ENCODE results near the gene SIM1.

The SIM1 gene

DNA sequence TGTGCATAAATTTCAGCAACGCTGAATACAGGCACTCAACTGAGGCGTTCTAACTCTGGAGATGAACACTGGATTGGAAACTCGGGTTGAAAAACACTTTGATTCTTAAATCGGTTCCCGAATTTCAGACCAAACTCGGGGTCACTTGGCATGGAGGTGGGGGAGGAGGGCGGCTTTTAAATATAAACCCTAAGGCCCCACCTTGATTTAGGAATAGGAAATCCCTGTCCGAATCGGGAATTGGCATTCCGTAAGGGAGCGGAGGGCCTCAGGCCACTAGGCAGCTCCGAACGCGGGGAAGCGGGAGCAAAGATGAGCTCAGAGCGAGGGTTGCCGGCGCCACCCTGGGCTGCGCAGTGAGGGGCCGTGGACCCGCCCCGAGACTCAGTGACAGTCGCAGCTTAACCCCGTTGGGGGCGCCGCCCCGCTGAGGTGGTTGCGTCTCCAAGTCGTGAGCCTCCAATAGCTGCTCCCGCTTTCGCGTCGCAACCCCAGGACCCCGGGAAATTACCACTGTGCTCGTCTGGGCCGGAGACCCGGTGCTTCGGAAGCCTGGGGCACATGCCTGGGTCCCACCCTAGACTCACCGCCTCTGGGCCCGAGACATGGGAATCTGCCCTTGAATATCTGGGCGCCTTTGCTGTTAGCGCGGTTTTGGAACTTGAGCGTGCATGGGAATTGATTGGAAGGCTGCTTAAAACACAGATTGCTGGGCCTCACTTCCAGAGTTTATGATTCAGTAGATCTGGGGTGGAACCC is 4.6 kb upstream of the SIM1 start:
- no peak for DNase-seq

DNA sequence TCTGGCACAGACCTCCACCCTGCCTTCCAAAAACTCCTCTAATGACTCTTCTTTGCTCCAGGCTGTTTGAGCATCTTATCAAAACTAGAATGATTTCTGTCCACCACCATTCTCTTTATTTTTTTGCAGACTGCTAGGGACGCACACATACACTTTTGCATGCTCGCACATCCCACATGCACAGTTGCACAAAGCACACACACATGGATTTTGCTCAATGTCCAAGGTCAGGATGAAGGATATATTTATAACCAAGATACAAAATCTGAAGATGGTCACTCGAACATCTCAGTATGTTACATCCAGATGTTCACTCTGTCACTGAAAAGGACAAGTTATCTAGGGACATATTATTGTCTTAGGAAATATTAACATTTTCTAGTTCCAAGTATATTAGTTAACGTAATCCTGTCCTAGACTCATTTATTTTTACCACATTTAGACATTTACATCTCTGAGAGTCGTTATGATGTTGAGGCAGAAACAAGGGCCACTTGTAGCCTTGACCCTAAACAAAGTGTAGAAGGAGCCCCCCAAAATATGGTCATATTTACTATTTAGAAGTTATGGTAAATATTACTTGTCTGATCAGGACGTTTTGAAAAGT is 3.4 kb upstream of the SIM1 start:
- no peak for DNase-seq

DNA sequence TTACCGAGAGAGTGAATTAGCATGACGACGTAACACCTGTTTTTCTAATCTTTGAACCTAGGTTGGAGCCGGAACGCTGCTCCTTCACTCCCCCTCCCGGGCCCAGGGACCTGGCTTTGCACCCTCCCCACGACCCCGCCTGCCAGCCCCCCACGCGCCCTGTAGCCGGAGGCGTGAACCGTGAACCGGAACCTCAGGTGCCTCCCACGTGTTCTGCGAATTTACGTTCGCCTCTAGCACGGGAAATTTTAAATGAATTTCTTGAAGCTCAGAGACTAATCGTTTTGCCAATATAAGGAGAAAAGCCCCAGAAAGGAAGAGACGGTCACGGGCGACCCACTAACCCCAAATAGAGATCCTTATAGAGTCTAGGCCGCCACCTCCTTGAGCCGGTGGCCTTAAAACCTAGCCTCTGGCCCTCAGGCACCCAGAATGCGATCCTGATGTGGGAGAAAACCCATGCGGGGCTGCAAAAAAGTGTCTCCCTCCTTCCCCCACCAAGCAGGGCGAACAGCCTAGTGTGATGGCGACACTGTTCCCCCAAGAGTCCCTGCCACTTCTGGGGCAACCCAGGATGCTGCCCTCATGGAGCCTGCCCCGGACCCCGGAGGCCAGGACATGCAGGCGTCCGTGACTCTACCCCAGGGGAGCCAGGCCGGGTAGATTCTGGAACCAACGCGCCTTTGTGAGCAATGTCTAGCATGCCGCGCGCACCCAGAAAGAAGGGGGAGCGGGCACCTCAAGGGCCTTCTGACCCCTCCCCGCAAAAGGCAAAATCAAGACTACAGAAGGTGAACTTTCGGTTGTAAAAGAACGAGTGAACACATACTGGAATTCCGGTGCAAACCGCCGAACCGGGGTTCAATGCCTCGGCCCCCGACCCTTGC is 2.7 kb upstream of the SIM1 start:
- no peak for DNase-seq

DNA sequence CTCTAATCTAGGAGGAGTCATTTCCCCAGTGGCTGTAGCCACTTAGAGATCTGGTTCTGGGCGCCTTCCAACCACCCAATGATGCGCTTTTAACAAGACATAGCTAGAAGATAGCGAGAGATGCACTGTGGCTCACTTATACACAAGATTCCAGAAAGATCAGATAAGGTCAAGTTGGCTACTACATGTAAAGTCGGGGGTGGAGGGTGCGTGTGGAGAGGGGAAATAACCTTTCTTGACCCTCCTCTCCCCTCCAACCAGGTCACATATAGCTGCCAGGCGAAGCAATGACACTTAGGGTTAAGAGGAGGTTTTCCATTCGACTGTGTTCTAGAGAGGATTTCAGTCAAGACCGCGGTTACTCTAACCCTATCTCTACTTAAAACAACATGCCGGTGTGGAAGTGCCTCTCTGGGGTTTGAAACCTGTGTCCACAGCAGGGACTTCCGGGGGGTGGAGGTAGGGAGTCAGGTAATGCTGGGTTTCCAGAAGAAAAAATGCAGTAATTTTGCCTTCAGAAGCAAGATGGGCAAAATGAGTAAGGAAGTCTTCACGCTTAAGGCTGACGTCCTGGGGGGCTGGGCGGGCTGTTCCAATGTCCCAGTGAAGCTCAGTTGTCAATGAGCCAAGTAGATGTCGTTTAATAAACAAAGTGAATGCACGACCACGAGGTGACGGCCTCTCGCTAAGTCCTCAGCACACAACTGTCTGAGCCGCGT is 1.8 kb upstream of the SIM1 start:
- no peak for DNase-seq

DNA sequence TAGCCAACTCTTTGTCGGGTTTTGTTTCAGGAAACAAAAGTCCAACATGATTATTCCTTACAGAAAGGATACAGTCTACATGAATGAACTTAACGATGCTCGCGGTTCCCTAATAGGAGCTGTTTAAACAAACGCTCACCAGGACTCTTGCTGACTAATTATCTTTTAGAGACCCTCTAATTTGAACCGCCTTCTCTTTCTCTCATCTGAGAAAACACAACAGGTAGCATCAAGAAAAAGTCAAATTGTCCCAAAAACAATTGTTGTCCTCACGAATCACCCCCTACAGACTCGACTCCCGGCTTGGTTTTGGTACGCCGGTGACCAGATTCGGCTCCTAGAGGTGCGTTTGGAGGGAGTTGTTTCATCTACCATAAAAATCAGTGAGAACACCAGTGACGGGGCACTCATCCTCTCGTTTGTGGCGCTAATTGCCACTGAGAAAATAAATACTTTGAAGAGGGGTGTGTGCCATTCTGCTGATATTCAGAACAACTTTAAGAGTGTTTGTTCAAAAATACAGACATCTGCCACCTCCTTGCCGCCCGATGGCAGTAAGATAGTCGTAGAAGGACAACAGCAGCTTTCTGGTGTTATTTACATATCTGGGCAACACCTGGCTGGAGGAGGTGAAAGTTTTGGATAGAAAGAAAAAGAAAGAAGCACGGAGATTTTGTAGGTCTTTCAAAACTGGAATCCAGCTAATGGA is 1.1 kb upstream of the SIM1 start:
- DNase-seq, result no peak

DNA sequence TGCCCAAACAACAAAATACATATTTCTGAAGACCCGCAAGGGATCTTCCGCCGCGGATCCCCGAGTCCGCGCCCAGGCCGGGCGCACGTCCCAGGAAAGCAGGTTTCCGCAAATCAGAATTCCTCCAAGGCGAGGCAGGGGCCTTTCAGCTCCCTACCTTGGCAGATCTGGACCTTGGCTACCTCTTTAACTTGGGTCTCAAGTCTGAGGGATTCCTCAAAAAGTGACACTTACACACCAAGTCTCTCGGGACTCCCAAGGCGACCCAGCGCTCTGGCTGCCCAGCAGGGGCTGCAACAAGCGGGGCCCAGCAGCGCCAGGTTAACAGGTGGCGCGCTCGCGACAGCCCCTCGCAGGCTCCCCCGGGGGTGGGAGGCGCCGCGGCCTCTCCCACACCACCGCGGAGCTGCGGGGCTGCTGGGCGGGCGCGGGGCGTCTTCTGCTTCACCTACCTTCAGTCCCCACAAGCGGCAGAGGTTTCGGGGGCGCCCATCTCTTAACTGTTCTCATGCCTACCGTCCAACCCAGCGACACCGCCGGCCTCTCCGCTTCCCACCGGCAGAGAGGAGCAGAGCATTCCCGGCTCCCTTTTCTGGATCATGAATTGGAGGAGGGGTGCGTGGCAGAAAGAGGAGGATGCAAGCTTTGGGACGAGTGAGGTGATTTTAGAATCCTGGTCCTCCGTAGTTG is 414 bp downstream of the SIM1 start:
- no peak for DNase-seq

DNA sequence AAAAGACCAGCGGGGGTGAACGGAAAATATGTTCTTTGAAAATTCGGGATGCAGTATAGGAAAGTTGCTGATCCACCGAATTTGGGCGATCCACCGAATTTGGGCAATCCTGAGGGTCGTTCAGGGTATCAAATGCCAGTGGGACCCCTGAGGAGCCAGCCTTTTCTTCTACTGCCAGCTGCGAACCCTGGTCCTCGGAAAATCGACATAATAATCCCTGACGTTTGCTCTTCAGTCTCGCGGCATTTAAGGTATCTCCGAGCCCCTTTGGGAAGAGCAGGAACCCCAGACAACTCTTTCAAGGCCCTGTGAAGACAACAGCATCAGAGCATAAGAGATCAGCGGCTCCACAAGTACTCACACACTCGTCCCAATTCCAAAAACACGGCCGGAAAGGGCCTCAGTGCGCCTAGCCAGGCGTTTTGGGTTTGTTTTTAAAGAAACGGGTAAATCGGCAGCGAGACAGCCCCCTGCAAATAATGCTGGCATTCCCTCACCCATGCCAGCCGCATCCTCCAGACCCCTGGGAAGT is 1.0 kb downstream of the SIM1 start:
- DNase-seq, result no peak

DNA sequence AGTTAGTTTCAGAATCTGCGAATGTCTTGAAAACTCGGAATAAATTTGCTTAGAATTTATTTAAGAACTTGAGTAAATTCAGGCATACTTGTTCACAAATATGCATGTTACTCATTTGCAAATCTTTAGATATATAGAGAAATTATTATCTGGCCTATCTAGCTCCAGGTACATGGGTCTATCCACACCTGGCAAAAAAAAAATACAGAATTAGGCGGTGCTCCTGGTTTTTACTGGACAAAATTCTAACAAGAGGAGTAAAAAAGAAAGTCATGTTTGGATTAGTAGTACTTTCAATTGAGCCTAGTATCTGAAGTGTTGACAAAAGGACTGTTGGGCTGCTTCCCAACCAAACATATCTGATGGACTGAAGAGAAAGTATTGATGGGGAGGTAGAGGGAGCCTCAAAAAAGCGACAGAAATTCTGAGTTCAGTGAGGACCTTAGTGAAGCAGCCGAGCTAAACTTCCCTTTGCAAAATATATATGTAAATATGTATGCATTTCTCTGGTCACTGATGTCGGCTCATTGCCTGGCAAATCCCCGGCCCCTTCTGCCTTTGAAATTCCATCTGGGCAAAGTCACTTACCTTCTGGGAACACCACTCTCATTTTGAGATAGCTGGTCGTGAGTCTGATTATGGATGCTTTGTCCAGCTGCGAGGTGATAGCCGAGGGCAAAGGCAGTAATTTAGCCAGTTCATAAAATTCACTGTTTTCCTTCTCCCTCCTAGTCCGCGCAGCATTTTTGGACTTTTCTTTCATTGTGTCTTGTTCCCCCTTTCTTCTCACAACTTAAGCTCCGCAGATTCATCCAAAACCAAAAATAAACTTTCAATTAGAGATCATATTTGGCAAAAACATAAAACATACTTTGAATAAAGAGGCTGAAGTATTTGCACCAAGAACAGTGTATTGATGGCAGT is 1.8 kb downstream of the SIM1 start:
- DNase-seq, result no peak

DNA sequence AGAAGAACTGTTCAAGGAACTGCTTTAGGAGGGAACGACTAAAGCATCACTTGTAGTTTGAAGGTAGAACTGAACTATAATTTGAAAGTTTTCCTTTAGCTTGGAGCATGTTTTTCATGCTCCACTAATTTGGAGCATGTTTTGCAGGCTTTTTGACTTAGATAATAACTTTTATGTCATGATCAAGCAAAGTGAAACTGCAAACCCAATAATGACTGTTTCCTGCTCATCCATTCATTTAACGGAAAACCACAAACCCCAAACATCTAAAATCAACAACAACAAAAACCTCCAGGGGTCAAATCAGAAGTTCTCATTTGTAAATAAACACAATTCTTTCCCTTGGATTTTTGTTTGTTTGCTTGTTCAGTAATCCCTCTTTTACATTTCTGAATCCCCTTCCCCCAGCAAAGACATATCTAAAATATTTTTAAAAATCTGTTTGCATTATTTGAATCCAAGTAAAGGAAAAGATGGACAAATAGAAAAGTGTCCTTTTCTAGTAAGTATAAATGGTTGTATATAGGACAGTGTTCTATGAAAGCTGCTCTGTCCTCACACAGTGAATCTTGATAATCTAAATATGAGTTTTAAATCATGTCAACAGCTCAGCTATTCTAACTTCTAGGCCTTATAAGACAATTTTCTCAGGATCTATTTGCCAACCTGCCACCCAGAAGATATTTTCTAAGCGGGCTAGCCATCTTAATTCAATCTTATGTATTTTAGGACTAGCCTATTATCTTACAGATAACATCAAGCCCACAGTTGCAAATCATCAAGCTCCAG is 2.6 kb downstream of the SIM1 start:
- DNase-seq, result no peak

DNA sequence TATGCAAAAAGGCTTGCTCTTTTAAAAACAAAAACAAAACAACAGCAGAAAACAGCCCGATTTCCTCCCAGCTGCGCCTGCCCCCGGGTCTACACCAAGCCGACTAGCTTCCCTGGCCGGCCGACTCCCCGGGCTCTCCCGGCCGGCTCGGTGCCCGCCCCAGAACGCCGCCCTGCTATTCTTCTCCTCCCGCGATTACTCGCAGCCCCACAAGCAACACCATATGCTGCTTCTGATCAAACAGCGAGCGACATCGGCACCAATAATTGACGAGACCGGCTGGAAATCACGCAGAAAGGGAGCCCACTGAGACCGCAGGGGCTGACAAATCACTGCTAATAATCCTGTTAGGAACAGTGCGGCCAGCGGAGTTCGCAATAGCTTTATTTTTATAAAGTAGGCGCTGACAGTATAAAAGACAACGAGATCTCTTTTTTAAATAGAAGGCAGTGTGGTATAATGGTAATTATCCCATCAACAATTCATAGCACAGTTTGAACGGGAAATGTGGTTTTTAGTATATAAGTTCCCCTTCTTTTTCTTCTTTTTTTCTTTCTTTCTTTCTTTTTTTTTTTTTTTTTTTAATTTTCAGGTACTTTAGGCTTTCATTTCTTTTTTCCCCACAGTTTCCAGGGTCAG is 3.3 kb downstream of the SIM1 start:
- no peak for DNase-seq

DNA sequence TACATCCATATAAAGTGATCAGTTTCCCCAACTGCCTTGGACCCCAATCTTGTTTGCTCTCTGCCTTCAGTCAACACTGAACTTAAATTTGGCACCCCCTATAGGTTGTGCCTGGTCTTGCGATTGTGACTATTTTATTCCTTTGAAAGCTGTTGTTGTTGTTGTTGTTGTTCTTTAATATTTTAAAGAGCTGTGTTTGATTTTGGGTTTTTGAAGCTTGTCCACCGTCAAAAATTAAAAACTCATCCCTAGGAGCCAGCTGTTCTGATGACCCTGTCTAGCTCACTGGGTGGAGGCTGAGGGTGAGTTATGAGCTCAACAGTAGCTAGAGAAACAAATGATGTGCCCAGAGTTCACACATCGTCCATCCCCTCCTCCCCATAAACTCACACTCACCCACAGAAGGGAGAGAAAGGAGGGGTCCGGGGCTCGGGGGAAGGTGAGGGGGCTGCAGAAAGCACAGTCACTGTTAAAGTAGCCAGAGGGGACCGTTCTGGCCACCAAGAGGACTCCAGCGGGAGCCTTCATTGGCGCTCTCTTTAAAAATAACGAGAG is 4.0 kb downstream of the SIM1 start:
- DNase-seq, result no peak

DNA sequence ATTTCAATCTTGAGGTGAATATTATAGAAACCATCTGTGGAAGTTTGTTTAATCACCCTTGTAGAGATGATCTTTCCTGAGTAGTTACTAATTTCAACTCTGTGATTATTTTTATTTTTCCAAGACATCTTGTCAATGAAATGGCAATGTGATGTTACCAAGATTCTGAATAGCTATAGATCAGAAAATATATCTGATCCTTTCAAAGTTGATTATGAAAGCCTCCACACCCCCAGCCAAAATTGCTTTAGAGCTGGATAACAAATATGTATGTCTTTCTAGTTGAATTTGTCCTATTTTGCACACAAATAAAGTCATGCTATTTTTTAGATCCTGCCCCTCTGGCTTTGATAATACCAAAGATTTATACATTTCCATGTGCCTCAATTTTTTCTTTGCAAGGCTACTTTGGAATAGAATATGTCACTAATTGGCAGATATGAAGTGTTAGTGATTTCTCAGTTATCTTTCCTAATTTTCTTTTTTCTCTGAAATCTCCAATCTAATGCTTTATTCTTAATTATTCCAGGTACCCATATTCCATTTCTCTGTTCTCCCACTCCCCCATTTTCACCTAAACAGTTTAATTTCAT is 5.0 kb downstream of the SIM1 start:
- no peak for DNase-seq

DNA sequence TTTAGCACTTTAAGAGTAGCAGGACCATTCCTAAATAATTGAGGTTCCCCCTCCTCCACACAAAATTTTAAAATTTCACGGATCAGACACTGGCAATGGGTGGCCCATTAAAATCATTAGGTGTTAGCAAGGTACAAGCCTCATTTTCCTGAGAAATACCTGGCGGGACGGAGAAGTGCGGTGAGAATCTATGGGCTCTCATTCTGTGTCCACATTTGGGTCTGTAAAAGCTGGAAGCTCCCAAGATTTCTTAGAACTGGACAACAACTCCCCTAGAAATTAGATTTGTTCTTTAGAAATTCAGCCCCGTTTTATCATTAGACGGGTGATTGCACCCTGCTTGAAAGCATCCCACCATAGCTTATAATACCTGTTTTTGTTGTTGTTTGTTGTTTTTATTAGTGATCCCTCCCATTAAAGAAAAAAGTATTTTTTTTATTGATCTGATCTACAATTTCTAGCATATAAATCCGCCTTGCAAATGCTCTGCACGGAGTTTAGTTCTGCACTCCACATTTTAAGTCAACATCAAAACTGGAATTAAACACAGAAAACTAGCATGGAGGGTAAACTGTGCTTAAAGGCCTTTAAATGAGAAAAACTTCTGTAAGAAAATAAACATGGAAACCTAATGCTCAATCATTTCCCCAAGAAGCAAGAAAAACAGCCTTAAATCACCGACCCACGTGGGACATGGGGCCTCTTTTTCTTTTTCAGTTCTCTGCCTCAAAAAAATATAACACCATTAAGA is 5.7 kb downstream of the SIM1 start:
- DNase-seq, result no peak

DNA sequence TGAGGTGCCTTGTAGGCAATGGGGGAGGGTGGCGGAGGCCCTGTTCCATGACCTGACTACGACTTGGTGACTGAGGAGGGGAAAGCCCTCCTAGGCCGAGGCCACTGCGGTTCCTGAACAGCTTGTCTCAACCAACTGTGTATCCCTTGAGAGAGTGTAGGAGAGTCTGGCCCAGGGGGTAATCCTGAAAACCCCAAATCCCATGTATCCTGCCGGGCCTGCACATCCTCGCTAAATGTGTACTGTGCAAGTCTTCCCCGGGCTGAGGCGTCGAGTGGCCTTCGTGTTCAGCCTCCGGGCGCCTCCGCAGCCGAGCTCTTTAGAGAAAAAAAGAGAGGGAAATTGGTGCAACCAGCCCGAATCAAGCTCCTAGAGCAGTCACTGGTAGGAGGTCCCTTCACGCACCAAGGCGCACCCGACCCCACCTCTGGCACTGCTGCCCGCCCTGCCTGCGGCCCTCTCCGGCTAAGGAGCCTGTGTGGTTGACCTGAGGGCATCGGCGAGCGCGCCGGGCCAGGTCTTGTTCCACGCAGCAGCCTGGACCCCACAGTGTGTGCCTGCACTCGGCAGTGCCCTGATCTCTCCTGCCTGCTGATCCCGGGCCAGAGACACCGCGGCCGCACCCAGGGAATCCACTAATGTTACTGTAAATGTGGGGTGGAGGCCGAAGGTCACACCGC is 7.3 kb downstream of the SIM1 start:
- no peak for DNase-seq

DNA sequence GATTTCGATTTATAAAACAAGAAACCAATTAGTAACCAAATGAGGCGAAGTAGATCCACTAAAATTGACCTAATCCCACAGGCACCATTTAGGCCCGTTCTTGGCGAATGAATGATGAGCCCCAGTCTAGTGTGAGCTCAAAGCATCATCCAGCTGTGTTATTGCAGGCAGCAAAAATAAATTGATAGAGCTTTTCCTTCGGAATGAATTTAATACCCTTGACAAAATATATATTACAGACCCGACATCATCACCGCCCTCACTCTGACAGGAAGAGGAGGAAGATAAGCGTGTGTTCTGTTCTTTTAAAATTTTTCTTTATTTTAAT is 7.8 kb downstream of the SIM1 start:
- DNase-seq, result no peak

DNA sequence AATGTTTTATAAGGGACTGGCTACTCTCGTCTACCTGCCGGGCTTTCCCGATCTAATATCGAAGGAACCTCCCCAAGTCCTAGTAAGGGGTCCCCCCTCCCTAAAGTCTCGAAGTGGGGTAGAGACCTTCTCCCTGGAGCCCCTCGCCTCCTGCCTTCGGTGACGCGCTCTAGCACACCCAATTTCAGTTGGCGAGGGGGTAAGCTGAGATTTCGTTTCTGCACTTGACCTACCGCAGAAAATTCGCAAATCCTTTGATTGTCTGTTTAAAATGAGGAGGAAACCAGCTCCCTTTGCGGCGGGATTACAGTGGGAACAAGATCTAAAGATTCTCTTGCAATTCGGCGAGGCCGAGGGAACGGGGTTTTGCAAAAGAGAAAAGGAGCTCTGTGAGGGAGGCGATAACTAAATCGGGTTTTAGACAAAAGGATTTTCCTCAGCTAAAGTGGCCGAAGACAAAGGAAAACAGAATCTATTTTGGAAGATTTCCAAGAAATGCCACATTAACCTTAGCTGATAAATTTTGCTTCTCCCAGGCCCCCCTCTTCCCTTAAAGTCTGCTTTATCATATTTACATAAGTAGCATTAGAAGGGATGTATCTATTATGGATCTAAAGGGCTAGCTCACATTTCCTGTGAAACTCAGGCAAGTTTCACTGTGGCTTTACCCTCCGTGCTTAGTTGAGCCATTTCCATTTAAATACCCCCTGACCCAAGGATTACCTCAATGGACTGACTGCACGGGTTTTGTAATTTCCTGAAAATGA is 8.4 kb downstream of the SIM1 start:
- DNase-seq, result no peak

All from inflammatory macrophage treated with lipopolysaccharide for 1 hour (primary cell).